ENCODE data around the gene HSPA5.
"Not testable (repeated sequence)": the region's sequence is repeated elsewhere in the genome, so short reads cannot be mapped to it uniquely, and the experiment has no call there.

The HSPA5 gene

DNA sequence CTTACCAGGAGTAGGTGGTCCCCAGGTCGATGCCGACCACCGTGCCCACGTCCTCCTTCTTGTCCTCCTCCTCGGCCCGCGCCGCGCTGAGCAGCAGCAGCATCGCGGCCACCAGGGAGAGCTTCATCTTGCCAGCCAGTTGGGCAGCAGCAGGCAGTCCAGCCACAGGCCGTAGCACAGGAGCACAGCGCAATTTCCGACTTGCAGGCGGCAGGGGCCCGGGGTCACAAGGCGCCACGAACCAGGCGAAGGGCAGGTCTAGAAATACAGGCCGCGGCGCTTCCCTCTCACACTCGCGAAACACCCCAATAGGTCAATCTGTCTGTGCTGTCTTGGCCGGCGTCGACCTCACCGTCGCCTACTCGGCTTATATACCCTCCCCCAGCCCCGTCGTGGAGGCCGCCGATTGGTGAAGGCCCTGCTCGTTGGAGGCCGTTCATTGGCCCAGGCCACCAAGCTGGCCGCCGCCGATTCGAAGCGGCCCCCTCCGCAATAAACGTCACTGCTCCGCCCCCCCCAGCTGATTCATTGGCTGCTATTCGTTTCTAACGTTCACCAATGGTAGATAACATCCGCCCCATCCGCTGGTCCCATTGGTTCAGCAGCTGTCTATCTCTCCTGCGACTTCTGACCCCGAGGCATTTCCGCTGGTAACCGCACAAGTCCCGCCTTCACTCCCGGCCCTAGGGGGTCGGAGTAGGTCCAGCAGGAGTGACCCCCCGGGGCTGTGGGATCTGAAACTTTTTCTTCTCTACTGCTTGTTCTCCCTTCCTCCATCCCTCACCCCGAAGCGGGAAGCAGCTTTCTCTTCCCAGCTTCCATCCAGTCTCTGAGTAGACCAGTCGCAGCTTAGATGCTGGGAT is at the start of gene HSPA5:
Gene HSPA5, minus strand, starts transcription at position 344 of the 863 bp plus-strand sequence. Its CDS starts 217 bp downstream, at position 127.
- Histone ChIP-seq H3K4me3 (peak within 1 kb of the TSS; percentile 97), H3K9me3 (ENCODE audit: low read depth, low read length) (no peaks in the 10 kb centered on the region), H3K36me3 (ENCODE audit: insufficient read depth, low read length) (peaks cover 44% of the 10 kb centered on the region), H3K27ac (peak within 1 kb of the TSS; percentile 80), H3K9ac (ENCODE audit: insufficient read length) (peak within 1 kb of the TSS; percentile 97)
- TF ChIP-seq FOXP2 (optimal IDR thresholded peaks at IDR 0.05; ENCODE audit: control extremely low read depth, extremely low read length, insufficient read depth) (no peak), POLR2AphosphoS5 (IDR thresholded peaks at IDR 0.05; ENCODE audit: borderline replicate concordance, low read depth, low read length) (peak; percentile 97), EZH2 (IDR thresholded peaks at IDR 0.05) (no peak)
- DNase-seq (ENCODE audit: low read depth, low spot score): peak; percentile 98

DNA sequence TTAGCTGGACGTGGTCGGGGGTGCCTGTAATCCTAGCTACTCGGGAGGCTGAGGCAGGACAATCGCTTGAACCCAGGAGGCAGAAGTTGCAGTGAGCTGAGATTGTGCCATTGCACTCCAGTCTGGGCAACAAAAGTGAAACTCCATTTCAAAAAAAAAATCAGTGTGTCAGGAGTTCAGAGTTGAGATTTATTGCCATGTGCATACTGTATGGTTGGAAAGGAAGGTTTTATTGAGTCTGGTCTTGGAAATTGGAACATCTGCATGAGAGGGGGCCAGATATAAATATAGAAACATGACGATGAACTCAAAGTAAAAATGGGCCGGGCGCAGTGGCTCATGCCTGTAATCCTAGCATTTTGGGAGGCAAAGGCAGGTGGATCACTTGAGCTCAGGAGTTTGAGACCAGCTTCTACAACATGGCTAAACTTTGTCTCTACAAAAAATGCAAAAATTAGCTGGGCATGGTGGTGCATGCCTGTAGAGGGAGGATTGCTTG is 45.8 kb upstream of the HSPA5 start:
- DNase-seq (ENCODE audit: low read depth, low spot score); H3K9ac ChIP-seq (ENCODE audit: insufficient read length); H3K36me3 ChIP-seq (ENCODE audit: insufficient read depth, low read length); H3K4me3 ChIP-seq; H3K9me3 ChIP-seq (ENCODE audit: low read depth, low read length); H3K27ac ChIP-seq: not testable (repeated sequence)

DNA sequence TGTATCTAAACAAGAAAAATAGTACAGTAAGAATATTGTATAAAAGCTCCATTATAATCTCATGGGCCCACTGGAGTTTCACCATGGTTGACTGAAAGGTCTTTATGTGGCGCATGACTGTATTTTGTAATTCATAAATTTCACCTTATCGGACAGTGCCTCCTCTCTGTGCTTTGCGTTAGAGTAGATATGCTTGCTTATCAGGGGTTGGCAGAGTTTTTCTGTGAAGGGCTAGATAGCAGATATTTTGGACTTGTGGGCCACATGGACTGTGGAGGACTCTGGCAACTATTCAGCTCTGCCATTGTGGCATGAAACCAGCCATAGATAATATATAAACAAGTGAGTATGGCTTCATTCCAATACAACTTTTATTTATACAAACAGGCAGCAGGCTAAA is 43.7 kb upstream of the HSPA5 start:
- Histone ChIP-seq H3K4me3 (no peak overlapping the region), H3K27ac (no peak overlapping the region), H3K9me3 (ENCODE audit: low read depth, low read length) (no peaks in the 10 kb centered on the region), H3K9ac (ENCODE audit: insufficient read length) (no peak overlapping the region), H3K36me3 (ENCODE audit: insufficient read depth, low read length) (no peaks in the 10 kb centered on the region)
- no peak for TF ChIP-seq FOXP2 (optimal IDR thresholded peaks at IDR 0.05; ENCODE audit: control extremely low read depth, extremely low read length, insufficient read depth)
- no peak for TF ChIP-seq POLR2AphosphoS5 (IDR thresholded peaks at IDR 0.05; ENCODE audit: borderline replicate concordance, low read depth, low read length)
- TF ChIP-seq EZH2 (IDR thresholded peaks at IDR 0.05): no peak
- DNase-seq (ENCODE audit: low read depth, low spot score): no peak

DNA sequence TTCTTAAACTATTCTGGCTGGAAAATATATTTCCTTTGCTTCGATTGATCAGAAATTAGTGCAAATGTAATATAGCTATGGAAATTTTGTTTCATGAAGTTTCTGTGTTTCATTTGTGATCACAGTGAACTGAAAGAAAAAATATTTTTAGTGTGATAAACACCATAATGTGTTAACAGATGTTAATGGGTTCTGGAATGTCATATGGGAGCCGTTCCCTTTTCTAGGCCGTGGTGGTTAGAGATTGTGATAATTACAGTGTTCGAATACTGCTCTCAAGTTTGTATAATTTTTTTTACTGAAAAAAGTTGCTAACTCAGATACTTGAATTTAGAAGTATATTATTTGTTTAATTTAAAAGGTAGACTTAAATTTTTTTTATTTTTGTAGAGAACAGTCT is 39.8 kb upstream of the HSPA5 start:
- H3K36me3 ChIP-seq (ENCODE audit: insufficient read depth, low read length): no peaks in the 10 kb centered on the region
- DNase-seq (ENCODE audit: low read depth, low spot score): no peak
- no peaks in the 10 kb centered on the region for H3K9me3 ChIP-seq (ENCODE audit: low read depth, low read length)
- no peak overlapping the region for H3K9ac ChIP-seq (ENCODE audit: insufficient read length)
- TF ChIP-seq EZH2 (IDR thresholded peaks at IDR 0.05): no peak
- no peak for TF ChIP-seq POLR2AphosphoS5 (IDR thresholded peaks at IDR 0.05; ENCODE audit: borderline replicate concordance, low read depth, low read length)
- peak overlapping the region; percentile 68; the same call in 1 of the 2 replicates for H3K27ac ChIP-seq
- H3K4me3 ChIP-seq: no peak overlapping the region

DNA sequence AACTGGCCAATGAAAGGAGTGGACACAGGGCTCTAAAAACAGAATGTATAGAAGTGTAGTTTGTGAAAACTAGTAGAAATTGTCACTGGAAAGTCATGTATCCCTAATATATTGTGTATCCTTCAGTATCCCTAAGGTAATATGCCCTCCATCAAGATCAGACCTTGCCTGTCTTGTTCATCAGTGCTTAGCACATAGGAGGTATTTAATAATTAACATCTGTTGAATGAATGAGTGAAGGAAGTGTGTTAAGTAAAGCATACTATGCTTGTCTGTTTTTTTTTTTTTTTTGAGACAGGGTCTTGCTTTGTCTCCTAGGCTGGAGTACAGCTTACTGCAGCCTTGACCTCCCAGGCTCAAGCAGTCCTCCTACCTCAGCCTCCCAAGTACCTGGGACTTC is 36.3 kb upstream of the HSPA5 start:
- TF ChIP-seq POLR2AphosphoS5 (IDR thresholded peaks at IDR 0.05; ENCODE audit: borderline replicate concordance, low read depth, low read length): no peak
- TF ChIP-seq EZH2 (IDR thresholded peaks at IDR 0.05): no peak
- TF ChIP-seq FOXP2 (optimal IDR thresholded peaks at IDR 0.05; ENCODE audit: control extremely low read depth, extremely low read length, insufficient read depth): no peak
- H3K36me3 ChIP-seq (ENCODE audit: insufficient read depth, low read length): no peaks in the 10 kb centered on the region
- no peak overlapping the region for H3K9ac ChIP-seq (ENCODE audit: insufficient read length)
- no peak overlapping the region for H3K4me3 ChIP-seq
- H3K27ac ChIP-seq: no peak overlapping the region
- no peak for DNase-seq (ENCODE audit: low read depth, low spot score)
- no peaks in the 10 kb centered on the region for H3K9me3 ChIP-seq (ENCODE audit: low read depth, low read length)

DNA sequence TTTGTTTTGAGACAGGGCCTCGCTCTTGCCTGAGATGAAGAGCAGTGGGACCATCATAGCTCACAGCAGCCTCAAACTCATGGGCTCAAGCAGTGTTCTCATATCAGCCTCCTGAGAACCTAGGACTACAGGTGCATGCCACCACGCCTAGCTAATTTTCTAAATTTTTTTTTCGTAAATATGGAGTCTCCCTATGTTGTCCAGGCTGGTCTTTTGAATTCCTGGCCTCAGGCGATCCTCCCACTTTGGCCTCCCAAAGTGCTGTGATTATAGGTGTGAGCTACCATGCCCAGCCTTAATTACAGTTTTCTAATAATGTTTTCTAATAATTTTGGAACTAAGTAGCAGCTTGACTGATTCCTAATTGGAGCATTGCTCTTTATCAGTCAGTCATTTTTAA is 35.6 kb upstream of the HSPA5 start:
- H3K27ac ChIP-seq: no peak overlapping the region
- no peak overlapping the region for H3K4me3 ChIP-seq
- no peaks in the 10 kb centered on the region for H3K9me3 ChIP-seq (ENCODE audit: low read depth, low read length)
- TF ChIP-seq POLR2AphosphoS5 (IDR thresholded peaks at IDR 0.05; ENCODE audit: borderline replicate concordance, low read depth, low read length) (no peak), FOXP2 (optimal IDR thresholded peaks at IDR 0.05; ENCODE audit: control extremely low read depth, extremely low read length, insufficient read depth) (no peak), EZH2 (IDR thresholded peaks at IDR 0.05) (no peak)
- no peak for DNase-seq (ENCODE audit: low read depth, low spot score)
- H3K36me3 ChIP-seq (ENCODE audit: insufficient read depth, low read length): no peaks in the 10 kb centered on the region
- H3K9ac ChIP-seq (ENCODE audit: insufficient read length): no peak overlapping the region

DNA sequence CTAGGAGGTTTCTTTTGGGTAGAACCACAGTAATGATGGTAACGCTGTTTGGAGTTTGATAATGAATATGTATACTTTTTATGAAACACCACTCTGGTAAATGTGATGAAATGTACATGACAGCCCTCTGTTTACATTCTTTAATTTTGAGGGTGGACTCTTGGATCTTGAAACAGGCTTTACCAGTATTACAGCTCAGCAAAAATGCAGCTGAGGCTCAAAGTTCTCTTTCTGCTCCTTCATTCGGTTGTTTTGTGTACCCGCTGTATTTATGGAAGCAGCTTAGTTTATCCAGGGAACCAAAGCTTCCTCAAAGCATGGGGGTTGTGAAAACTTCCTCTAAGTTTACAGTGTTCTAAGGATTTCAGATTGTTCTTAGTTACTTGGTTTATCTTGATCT is 31.6 kb upstream of the HSPA5 start:
- Histone ChIP-seq H3K9ac (ENCODE audit: insufficient read length) (no peak overlapping the region), H3K36me3 (ENCODE audit: insufficient read depth, low read length) (peaks cover 5% of the 10 kb centered on the region; the same call in 1 of the 2 replicates), H3K27ac (peak overlapping the region; percentile 27), H3K9me3 (ENCODE audit: low read depth, low read length) (no peaks in the 10 kb centered on the region), H3K4me3 (peak overlapping the region; percentile 23; the same call in 1 of the 2 replicates)
- no peak for DNase-seq (ENCODE audit: low read depth, low spot score)
- TF ChIP-seq EZH2 (IDR thresholded peaks at IDR 0.05) (no peak), FOXP2 (optimal IDR thresholded peaks at IDR 0.05; ENCODE audit: control extremely low read depth, extremely low read length, insufficient read depth) (no peak), POLR2AphosphoS5 (IDR thresholded peaks at IDR 0.05; ENCODE audit: borderline replicate concordance, low read depth, low read length) (no peak)

DNA sequence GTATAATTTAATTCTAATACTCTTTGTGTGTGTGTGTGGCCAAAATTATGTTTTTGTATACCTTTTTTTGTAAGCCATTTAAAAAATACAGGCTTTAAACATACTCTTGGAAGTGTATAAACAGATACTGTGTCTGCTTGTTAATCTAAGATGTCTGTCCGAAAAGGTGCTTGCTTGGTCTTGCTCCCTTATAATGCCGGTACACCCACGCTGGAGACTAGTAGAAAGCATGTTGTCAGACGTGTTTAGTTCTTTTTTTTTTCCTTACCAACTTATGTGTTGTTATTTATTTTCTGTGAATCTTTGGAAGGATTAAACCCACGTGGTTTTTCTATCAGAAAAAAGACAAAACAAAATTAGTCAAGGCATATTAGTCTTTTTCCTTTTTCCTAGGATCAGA is 29.9 kb upstream of the HSPA5 start:
- Histone ChIP-seq H3K9me3 (ENCODE audit: low read depth, low read length) (no peaks in the 10 kb centered on the region), H3K36me3 (ENCODE audit: insufficient read depth, low read length) (peaks cover 13% of the 10 kb centered on the region; the same call in 1 of the 2 replicates), H3K27ac (no peak overlapping the region), H3K4me3 (no peak overlapping the region), H3K9ac (ENCODE audit: insufficient read length) (no peak overlapping the region)
- no peak for DNase-seq (ENCODE audit: low read depth, low spot score)
- TF ChIP-seq POLR2AphosphoS5 (IDR thresholded peaks at IDR 0.05; ENCODE audit: borderline replicate concordance, low read depth, low read length) (no peak), EZH2 (IDR thresholded peaks at IDR 0.05) (no peak), FOXP2 (optimal IDR thresholded peaks at IDR 0.05; ENCODE audit: control extremely low read depth, extremely low read length, insufficient read depth) (no peak)

All from SK-N-MC (cell line).